ENCODE data around the gene XPC.

The XPC gene

DNA sequence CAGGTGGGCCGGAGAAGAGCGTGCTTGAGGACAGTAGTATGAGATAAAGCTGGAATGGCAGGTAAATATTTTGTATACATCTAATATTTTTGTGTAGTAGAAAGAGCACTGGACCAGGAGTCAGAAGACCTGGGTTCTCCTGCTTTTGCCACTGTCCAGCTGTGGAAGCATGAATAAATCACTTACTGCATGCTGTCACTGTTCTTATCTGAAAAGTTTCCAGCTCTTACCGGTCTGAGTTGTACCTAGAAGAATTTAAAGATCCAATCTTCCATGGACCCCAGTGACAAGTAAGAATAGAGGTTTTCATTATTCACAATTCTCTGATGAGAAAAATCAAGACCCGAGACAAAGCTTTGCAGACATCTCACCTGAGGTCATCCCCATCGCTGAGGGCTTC, 5.9 kb downstream of the XPC start:
- DNase-seq: no peak

DNA sequence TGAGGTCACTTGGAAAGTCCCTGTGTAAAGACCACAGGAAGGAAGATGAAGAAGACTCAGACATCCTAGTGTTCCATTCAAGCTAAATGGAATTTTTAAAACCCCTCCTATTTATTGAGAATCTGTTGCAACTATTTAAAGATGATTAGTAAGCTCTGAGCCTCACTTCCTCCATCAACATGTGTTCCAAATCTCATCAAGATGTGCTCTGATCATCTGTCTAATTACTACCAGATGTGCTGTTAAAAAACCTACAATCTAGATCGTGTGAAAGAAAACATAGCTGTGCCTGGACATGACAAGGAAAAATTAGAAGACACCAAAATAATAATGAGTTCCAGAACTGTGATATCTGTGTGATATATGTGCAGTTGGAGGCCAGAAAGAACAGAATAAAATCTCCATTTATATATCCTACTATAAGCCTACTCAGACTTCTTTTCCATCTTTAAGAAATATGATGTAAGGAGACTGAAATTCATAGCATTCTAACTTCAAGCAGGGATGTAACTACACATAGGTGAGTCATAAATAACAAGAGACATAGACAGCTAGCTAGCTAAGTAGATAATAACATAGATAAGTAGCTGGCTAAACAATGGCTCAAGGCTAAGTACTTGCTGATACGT, 7.8 kb downstream of the XPC start:
- DNase-seq: no peak

DNA sequence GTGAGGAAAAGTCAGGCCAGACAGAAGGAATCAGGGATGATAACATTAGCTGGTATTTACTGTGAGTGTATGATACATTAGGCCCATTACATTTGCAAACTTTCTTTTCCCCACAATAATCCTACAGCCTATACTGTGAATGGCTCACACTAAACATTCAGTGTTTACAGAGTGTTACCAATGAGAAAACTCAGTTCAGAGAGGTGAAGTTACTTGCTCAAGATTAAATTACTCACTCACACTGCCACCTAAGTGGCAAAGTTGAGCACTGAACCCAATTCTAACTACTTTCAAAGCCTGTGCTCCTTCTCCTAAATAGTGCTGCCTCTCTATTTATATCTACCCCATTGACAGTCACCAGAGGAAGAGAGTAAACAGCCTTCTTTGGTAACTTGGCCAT, 8.5 kb downstream of the XPC start:
- no peak for DNase-seq

DNA sequence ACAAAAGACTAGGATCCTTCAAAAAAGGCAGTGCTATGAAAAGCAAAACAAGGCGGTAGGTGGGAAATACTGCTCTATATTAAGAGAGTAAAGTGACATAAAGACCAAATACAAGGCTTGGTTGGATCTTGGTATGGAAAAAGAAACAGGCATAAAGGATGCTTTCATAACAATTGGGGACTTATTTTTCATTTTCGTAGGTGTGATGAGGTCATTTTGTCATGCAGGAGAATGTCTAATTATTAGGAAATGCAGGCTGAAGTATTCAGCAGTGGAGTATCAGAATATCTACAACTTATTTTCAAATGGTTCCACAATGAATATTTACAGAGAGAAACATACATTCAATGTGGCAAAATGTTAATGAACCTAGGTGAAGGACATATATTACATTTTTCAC, 9.0 kb downstream of the XPC start:
- no peak for DNase-seq

DNA sequence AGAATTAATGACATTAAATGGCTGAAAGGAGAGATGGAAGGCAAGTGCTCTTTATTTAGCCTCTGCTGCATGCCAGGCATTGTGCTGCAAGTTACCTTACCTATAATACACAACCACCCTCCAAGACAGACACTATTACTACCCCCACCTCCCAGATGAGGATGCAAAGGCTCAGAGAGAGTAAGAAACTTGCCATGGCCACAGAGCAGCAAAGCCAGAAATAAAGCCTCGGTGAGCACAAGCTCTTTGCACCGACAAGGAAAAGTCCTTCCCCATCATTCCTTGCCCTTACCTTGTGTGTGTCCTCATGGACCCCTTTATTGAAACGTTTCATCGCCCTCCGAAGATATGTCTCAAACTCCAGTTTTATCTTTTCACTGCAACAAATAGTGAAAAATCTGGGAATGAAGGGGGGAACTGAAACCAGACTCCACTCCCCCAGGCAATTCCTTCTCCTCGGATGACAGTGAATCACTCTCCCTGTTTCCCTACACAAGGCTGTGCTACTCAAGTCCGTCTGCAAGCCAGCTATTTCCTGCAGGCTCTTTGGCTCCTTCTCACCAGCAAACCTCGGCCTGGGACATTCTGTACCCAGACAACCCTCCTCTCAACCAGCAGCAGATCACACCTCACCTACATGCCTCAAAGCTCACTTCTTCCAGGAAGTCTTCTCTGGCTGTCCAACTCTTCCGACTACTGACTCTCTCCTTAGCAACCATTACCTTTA, 11.4 kb downstream of the XPC start:
- no peak for DNase-seq

DNA sequence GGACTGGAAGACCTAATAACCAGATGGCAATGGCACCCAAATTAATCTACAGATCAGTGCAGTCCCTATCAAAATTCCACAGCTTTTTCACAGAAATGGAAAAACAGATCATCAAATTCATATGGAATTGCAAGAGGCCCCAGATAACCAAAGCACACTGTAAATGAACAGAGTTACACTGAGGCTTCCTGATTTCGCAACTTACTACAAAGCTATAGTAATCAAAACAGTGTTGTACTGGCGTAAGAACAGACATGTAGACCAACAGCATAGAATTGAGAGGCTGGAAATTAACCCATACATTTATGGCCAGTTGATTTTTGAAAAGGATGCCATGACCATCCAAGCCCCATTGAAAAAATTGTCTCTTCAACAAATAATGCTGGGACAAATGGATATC, 16.2 kb downstream of the XPC start:
- no peak for DNase-seq

DNA sequence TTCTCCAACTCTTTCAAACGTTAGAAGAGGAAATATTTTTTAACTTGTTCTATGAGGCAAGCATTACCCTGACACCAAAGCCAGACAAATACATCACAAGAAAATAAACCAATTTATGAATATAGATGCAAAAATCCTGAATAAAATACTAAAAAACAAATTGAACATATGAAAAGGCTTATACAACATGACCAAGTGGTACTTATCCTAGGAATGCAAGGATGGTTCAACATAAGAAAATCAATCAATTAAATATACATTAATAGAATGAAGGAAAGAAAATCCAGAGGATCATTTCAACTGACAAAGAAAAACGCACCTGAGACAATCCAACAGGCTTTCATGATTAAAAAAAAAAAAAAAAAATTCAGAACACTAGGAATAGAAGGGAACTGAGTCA, 17.1 kb downstream of the XPC start:
- DNase-seq: no peak

DNA sequence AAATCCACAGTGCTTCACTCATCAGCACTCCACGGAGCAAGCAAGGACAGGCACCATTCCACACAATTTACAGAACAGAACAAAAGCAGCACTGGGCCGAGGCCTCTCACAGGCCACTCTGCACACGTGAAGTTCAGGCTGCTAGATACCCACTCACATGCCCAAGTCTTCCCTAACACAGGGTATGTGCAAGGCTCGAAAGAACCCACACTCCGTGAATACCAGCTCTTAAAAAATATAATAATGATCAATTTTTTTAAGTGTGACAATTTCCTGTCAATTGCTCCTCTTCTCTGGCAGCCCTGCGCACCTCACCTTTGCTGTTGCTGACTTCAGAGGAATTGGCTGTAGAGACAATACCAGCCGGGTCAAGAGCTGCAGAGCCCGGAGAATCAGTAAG, 19.0 kb downstream of the XPC start:
- DNase-seq: no peak

DNA sequence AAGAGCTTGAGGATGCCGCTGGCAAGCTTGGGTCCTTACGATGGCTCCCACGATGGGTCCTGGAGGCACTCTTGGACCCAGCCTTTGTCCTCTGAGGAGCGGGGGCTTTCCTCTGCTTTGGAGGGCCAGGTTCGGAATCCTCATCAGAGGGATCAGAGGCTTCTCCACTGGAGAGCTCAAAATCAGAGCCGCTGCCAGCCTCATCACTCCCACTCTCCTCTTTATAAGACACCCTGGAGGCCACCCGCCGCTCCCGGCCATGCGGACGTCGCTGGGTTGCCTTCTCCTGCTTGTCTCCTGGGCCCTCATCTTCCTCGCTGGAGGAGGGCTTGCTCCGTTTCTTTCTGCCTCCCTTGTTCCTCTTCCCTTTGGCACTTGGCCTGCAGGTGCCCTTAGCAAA, 20.0 kb downstream of the XPC start:
- no peak for DNase-seq

DNA sequence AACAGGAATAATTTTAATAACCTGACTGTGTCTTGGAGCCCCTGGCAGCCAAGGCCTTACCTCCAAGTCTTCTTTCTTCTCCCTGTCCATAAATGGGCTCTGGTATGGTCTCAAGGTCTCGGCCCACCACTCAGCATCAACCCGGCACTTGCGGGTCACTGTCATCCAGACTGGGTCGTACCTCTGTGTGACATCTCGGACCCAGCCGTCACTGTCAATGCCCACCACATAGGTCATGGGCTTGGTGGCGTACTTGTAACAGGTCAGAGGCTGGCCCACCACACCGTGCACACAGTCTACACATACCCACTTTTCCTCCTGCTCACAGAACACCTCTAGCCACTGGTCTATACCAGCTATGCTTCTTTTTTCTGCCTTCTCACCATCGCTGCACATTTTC, 20.4 kb downstream of the XPC start:
- DNase-seq: no peak

DNA sequence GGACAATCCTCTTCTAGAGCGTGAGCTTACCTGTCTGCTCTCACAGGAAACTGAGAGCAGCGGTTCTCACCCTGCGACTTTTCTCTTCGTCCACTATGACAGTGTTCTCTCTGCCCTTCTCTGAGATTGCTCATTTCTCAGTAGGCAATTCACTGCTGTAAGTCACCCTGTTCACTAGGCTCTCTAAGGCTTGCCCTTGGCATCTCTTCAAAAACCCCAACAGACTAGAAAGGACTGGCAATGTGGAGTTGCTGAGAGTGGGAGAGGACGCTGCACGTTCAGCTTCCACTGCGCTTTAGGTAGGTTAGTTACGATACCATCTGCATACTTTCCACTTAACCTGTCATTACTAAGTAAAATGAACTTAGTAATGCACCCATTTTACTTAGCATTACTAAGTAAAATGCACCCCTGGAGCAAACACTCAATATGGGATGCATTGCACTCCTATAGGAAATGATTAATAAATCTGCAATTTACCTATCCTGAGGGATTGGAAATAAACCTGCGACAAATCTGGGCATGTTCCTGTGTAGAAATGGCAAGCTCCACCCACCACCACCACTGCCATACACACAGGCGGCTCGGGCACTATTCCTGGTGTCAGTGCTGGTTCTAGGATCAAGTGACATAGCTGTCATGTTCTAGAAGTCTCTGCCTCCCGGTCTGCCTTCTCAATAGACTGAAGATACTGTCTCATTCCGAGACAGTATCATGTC, 21.4 kb downstream of the XPC start:
- no peak for DNase-seq

DNA sequence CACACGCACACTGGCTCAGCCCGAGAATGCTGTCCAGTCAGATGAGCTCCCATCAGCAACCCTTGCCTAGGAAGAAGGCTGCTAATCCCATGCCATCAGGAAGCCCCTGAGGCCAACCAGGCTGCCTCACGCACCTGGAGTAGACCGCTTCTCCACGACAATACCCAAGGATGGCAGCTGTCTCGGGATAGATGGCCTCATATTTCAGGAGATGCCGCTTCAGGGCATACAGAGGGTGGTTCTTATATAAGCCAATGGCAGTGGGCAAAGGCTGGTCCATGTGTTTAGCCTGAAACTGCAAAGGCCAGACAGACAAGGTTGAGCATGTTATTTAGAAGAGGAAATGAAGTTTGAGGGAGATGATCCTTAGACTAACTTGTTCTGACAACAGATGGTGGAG, 22.2 kb downstream of the XPC start:
- DNase-seq: no peak

DNA sequence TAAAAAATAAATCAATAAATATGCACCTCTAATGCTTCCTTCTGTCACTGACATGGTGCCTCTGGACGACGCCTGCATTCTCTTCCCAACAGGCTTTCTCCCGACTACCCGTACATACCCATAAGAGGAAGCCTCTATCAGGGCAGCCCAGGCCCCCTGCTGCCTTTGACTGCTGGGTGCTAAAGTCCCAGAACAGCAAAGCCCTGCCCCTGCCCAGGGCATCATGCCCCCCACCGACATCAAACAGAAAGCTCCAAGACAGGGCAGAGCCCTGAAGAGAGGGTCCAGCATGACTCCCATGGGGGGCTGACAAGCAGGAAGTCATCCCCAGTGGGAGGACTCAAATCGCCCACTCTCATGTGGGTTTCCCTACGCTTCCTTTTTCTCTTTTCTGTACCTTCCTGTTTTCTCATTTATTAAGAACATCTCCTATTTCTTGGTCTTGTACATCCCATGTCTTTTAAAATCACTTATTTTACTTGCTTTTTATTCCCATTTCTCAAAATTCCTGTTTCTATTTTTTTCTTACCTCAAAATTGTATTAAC, 23.4 kb downstream of the XPC start:
- DNase-seq: no peak

DNA sequence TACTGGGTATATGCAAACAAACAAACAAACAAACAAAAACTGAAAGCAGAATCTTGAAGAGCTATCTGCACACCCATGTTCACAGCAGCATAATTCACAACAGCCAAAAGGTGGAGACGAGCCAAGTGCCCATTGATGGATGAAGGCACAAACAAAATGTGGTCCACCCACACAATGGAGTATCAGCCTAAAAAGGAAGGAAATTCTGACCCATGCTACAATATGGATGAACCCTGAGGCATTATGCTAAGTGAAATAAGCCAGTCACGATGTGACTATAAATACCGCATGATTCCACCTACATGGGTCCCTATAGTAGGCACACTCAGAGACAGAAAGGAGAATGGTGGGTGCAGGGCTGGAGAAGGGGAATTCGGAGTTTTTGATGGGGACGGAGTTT, 24.1 kb downstream of the XPC start:
- DNase-seq: no peak

DNA sequence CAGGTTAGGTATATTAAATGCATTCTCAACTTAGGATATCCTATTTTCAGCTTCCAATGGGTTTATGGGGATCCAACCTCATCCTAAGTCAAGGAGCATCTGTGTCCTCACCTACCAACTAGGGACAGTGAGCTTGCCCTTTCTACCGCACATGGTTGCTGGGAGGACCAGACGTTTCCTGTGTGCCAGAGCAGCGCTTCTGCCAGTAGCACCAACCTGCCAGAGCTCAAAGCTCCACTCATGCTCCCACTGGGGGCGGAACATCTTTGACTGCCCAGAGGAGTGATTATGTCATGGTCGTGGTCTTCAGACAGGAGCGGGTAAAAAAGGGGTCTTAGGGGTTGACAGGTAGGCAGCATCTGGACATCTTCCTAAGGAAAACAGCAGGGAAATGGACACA, 24.7 kb downstream of the XPC start:
- DNase-seq: no peak

DNA sequence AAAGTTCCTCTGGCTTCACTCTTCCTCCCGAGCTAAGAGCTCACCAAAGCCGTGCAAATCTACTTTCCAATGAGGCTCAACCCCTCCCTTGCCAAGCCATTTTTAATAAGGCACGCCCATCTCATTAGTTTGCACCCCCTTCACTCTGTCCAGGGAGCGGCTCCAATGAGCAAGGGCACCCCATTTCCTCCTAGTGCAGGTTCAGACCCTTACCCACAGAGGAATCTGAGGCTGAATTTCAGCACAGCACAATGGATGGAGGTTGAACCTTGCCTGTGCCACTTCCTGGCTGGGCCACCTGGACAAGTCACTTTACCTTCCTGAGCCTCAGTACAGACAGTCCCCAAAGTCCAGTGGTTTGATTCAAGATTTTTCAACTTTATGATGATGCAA, 25.4 kb downstream of the XPC start:
- DNase-seq: no peak

DNA sequence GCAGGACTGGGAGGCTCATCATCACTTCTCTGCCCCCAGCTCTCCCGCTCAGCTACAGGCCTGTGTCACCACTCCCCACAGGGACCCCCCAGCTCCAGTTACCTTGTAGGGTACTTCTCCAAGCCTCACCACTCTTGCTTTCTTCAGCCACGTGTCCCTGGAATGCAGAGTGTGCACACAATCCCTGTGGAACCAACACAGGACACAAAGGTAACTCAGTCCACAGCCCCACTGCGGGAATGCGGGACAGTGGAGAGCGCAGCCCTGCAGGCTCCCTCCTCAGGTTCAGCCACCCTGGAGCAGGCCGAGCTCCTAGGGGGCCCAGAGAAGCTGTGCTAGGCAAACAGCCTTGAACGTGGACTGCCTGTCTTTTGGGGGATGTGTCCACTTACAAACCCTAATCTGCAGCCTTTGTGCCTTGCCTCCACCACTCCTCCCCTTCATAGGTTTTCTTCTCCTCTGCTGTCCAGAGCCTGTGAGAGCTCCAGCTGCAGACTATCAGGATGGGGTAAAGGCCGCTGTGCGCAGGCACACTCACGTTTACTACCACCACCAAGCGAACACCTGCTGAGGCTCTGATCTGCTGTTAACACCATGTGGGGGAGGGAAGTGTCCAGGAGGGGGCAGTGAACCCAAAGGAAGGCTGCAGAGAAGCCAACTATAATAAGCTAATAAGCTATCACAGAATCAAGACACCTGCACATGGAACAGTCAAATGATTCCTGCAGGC, 26.0 kb downstream of the XPC start:
- DNase-seq: no peak

DNA sequence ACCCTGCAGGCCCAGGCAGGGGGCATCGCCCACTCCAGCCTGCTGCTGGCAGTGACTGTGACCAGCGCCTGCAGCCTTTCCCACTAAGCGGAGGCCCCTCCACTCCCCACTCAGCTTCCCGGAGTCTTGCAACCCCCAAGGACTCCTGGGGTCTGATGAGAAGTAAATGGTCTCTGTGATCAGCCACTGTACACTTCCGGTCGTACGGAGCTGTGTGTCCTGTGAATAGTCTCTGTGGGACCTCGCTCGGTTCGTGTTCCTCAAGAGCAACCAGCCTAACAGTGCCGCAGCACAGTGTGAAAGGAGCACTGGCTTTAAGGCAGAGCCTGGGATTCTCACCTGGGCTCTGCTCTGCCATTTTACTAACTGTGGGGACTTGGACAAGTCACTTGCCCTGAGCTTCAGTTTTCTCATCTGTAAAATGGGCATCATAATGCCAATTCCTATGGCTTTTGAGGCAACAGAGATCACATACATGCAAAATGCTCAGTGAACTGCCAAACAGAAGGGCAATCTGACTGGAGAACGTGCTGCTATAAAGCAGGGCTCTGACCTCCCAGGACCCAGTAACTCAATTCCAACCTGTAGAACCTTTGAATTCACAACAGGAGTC, 26.8 kb downstream of the XPC start:
- DNase-seq: no peak

DNA sequence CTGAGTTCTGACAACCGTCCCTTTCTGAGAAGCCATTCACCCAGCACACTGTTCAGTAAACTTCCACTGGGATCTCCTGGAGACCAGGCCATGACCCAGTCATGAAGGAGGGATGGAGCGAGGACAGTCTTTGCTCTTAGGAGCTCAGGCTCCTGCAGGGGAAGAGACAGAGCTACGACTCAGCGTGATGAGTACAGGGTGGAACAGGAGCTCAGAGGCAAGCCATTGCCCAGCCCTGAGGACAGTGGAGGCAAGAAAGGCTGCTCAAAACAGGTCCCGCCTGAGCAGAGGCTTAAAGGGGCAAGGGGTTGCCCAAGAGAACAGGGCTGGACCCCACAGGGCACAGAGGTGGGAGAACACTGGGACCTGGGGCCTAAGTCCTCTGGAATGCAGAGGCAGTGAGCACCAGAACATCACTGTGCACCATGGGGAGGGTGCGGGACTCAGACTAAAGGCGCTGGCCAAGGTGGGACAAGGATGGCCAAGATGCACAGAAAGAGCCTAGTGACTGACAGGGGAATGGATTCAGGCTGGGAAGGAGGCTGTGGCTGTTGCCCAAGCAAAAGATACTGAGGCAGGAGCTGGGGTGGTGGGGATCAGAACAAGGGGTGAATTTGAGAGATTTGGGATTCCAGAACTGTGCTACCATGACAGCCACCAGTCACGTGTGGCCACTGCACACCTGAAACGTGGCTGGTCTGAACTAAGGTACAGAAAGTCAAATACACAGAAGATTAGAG, 27.7 kb downstream of the XPC start:
- no peak for DNase-seq

DNA sequence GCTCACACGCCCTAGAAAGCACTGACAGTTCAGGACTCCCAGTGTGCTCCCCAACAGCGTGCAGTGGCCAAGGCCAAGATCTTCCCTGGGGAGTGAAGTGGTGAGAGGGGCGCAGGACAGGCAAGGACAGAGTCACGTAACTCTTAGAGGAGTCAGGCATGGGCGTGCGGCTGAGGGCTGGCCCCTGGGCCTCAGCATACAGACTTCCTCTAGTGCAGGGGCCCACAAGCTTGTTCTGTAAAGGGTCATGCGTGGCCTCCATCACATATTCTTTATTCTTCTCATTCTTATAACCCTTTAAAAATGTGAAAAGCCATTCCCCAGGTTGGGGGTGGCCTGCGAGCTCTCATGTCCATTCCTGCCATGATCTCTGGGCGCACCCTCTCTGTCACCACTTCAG, 28.3 kb downstream of the XPC start:
- no peak for DNase-seq
